Type B pancreatic cell (in vitro differentiated cells): ENCODE results near the gene TEDC2. TPM values are rescaled to one million over a fixed set of nuclear protein-coding genes. Genes with fewer than 3 reads are reported as not detected.

Experiments used
- DNase-seq: peaks from one replicate; pipeline ENCODE4 v3.0.0; 2021; ENCODE audit warnings: mixed read lengths; ENCODE audit not compliant: unreplicated experiment; ENCODE audit errors: extremely low spot score
- H3K27ac Mint-ChIP-seq: 2 replicates; pipeline ENCODE4 v1.8.0; 2021; ENCODE audit warnings: mild to moderate bottlenecking, mixed read lengths
- H3K27me3 Mint-ChIP-seq: 2 replicates; pipeline ENCODE4 v1.8.0; 2021; ENCODE audit warnings: mixed read lengths
- H3K36me3 Mint-ChIP-seq: 2 replicates; pipeline ENCODE4 v1.8.0; 2021; ENCODE audit warnings: mixed read lengths
- H3K4me1 Mint-ChIP-seq: one replicate; pipeline ENCODE4 v1.8.0; 2021; ENCODE audit warnings: mixed read lengths; ENCODE audit not compliant: unreplicated experiment
- H3K4me3 Mint-ChIP-seq: 2 replicates; pipeline ENCODE4 v1.8.0; 2021; ENCODE audit warnings: mild to moderate bottlenecking, mixed read lengths
- H3K9me3 Mint-ChIP-seq: 2 replicates; pipeline ENCODE4 v1.8.0; 2021; ENCODE audit warnings: mixed read lengths
- CTCF ChIP-seq: fragments of 200-600 bp; sonication (generic); conservative IDR thresholded peaks from 2 replicates; pipeline ENCODE4 v1.5.0; 2021; ENCODE audit warnings: antibody characterized with exemption, mild to moderate bottlenecking
- total RNA-seq: library from RNA; stranded (reverse); gene quantifications from 2 replicates; pipeline ENCODE4 v1.2.1, GENCODE V29; 2021; ENCODE audit warnings: low replicate concordance

Gene TEDC2
- total RNA-seq, 1 donor from 2014 or later, result 31.6 TPM

- Mint-ChIP-seq H3K27me3 (no peaks in the 10 kb centered on the region), H3K4me3 (no peak overlapping the region), H3K9me3 (no peaks in the 10 kb centered on the region), H3K4me1 (no peaks in the 10 kb centered on the region), H3K27ac (no peak overlapping the region), H3K36me3 (peaks cover 13% of the 10 kb centered on the region)
- DNase-seq, result no peak
- TF ChIP-seq CTCF, result no peak
Observed at GRCh38 chr16:2443555-2443954, 16.4 kb upstream of the TEDC2 start.

- no peaks in the 10 kb centered on the region for H3K9me3 Mint-ChIP-seq
- no peak for TF ChIP-seq CTCF
- peaks cover 16% of the 10 kb centered on the region for H3K36me3 Mint-ChIP-seq
- H3K4me3 Mint-ChIP-seq, result no peak overlapping the region
- no peaks in the 10 kb centered on the region for H3K27me3 Mint-ChIP-seq
- H3K4me1 Mint-ChIP-seq, result no peaks in the 10 kb centered on the region
- no peak for DNase-seq
- no peak overlapping the region for H3K27ac Mint-ChIP-seq
Observed at GRCh38 chr16:2447920-2448583, 11.9 kb upstream of the TEDC2 start.

GRCh38 chr16:2449118-2449517 is 10.8 kb upstream of the TEDC2 start:
- no peak overlapping the region for H3K27ac Mint-ChIP-seq
- no peaks in the 10 kb centered on the region for H3K4me1 Mint-ChIP-seq
- no peak for DNase-seq
- H3K27me3 Mint-ChIP-seq, result no peaks in the 10 kb centered on the region
- no peak for TF ChIP-seq CTCF
- H3K4me3 Mint-ChIP-seq, result no peak overlapping the region
- H3K36me3 Mint-ChIP-seq, result peaks cover 20% of the 10 kb centered on the region
- no peaks in the 10 kb centered on the region for H3K9me3 Mint-ChIP-seq

DNA sequence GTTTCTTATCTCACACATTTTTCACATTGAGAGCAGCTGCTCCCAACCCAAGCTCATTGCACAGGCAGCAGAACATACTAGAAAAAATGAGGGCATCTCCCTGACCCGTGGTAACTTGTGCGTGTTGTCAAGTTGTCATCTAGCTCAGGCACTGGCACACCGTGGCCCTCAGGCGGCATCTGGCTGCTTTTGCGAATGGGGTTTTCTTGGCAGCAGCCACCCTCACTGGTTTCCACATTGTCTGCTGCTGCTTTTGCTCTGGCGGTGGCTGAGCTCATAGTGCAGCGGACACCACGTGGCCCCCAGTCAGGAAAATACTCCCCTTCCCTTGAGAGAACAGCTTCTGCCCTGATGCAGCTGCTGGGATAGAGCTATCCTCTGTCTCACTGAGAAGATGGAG is 9.4 kb upstream of the TEDC2 start:
- no peaks in the 10 kb centered on the region for H3K4me1 Mint-ChIP-seq
- H3K36me3 Mint-ChIP-seq, result peaks cover 20% of the 10 kb centered on the region
- no peak overlapping the region for H3K27ac Mint-ChIP-seq
- TF ChIP-seq CTCF, result no peak
- DNase-seq, result no peak
- no peaks in the 10 kb centered on the region for H3K27me3 Mint-ChIP-seq
- no peak overlapping the region for H3K4me3 Mint-ChIP-seq
- no peaks in the 10 kb centered on the region for H3K9me3 Mint-ChIP-seq

- Mint-ChIP-seq H3K36me3 (peaks cover 20% of the 10 kb centered on the region), H3K4me1 (no peaks in the 10 kb centered on the region), H3K27me3 (no peaks in the 10 kb centered on the region), H3K4me3 (no peak overlapping the region), H3K9me3 (no peaks in the 10 kb centered on the region), H3K27ac (no peak overlapping the region)
- no peak for TF ChIP-seq CTCF
- no peak for DNase-seq
Observed at GRCh38 chr16:2450975-2451381, 8.9 kb upstream of the TEDC2 start.
